ENCODE measurements around the gene CDK3.

CDK3 gene

GRCh38 chr17:76050538-76051467 lies 50.1 kb downstream of the CDK3 start:
- no peaks in the 10 kb centered on the region for H3K4me1 ChIP-seq (ENCODE audit: control insufficient read depth, insufficient read depth, low read length, poor library complexity, severe bottlenecking)
- H3K36me3 ChIP-seq (ENCODE audit: control insufficient read depth, insufficient read depth, low read length), result peaks cover 73% of the 10 kb centered on the region
- H3K9me3 ChIP-seq (ENCODE audit: control insufficient read depth, low read length), result no peaks in the 10 kb centered on the region
- DNase-seq, result no peak
- H3K27ac ChIP-seq (ENCODE audit: insufficient read depth, low read length, poor library complexity, severe bottlenecking), result no peak overlapping the region
- no peak overlapping the region for H3K4me3 ChIP-seq (ENCODE audit: insufficient read depth, low read depth, low read length, poor library complexity, severe bottlenecking)
- no peaks in the 10 kb centered on the region for H3K27me3 ChIP-seq (replicated peaks; ENCODE audit: control insufficient read depth, insufficient read depth, low read length, poor library complexity, severe bottlenecking)

- Histone ChIP-seq H3K27ac (ENCODE audit: insufficient read depth, low read length, poor library complexity, severe bottlenecking) (no peak overlapping the region), H3K36me3 (ENCODE audit: control insufficient read depth, insufficient read depth, low read length) (peaks cover 74% of the 10 kb centered on the region), H3K27me3 (replicated peaks; ENCODE audit: control insufficient read depth, insufficient read depth, low read length, poor library complexity, severe bottlenecking) (no peaks in the 10 kb centered on the region), H3K4me1 (ENCODE audit: control insufficient read depth, insufficient read depth, low read length, poor library complexity, severe bottlenecking) (no peaks in the 10 kb centered on the region), H3K4me3 (ENCODE audit: insufficient read depth, low read depth, low read length, poor library complexity, severe bottlenecking) (no peak overlapping the region), H3K9me3 (ENCODE audit: control insufficient read depth, low read length) (no peaks in the 10 kb centered on the region)
- no peak for DNase-seq
These were observed 50.9 kb downstream of the CDK3 start for GRCh38 chr17:76051561-76051960.

- Histone ChIP-seq H3K4me1 (ENCODE audit: control insufficient read depth, insufficient read depth, low read length, poor library complexity, severe bottlenecking) (no peaks in the 10 kb centered on the region), H3K27me3 (replicated peaks; ENCODE audit: control insufficient read depth, insufficient read depth, low read length, poor library complexity, severe bottlenecking) (no peaks in the 10 kb centered on the region), H3K9me3 (ENCODE audit: control insufficient read depth, low read length) (no peaks in the 10 kb centered on the region), H3K36me3 (ENCODE audit: control insufficient read depth, insufficient read depth, low read length) (peaks cover 78% of the 10 kb centered on the region), H3K27ac (ENCODE audit: insufficient read depth, low read length, poor library complexity, severe bottlenecking) (no peak overlapping the region), H3K4me3 (ENCODE audit: insufficient read depth, low read depth, low read length, poor library complexity, severe bottlenecking) (no peak overlapping the region)
- no peak for DNase-seq
These were observed 52.8 kb downstream of the CDK3 start for GRCh38 chr17:76053246-76054111.

- Histone ChIP-seq H3K9me3 (ENCODE audit: control insufficient read depth, low read length) (no peaks in the 10 kb centered on the region), H3K27me3 (replicated peaks; ENCODE audit: control insufficient read depth, insufficient read depth, low read length, poor library complexity, severe bottlenecking) (no peaks in the 10 kb centered on the region), H3K4me1 (ENCODE audit: control insufficient read depth, insufficient read depth, low read length, poor library complexity, severe bottlenecking) (no peaks in the 10 kb centered on the region), H3K36me3 (ENCODE audit: control insufficient read depth, insufficient read depth, low read length) (peaks cover 78% of the 10 kb centered on the region), H3K4me3 (ENCODE audit: insufficient read depth, low read depth, low read length, poor library complexity, severe bottlenecking) (no peak overlapping the region), H3K27ac (ENCODE audit: insufficient read depth, low read length, poor library complexity, severe bottlenecking) (no peak overlapping the region)
- no peak for DNase-seq
These were observed 53.4 kb downstream of the CDK3 start for GRCh38 chr17:76054112-76054476.

Data from effector memory CD4-positive, alpha-beta T cell (primary cell).